AG04449 (cell line): Measurements from ENCODE around the gene SUCLG2.

Experiments
- CTCF ChIA-PET: fragments of 350-600 bp; formaldehyde crosslinking; extraction: SDS; loops from one replicate; lab custom pipeline; 2021; ENCODE audit warnings: antibody characterized with exemption; lab: Yijun Ruan, JAX
- POLR2A ChIA-PET: fragments of 400-600, 350-600 bp; formaldehyde crosslinking; extraction: SDS; loops from one replicate; lab custom pipeline; 2020; ENCODE audit warnings: antibody characterized with exemption, inconsistent platforms; lab: Yijun Ruan, JAX
- DNase-seq: peaks from one replicate; pipeline ENCODE4 v3.0.0-alpha.2; 2010; ENCODE audit warnings: low read depth, low spot score
- H3K4me3 ChIP-seq: 2 replicates; pipeline ENCODE4 v1.5.1; 2011; ENCODE audit warnings: low read depth, mild to moderate bottlenecking, control low read depth, low read length
- TF ChIP-seq, protein P1 (sequence below): IDR thresholded peaks from one replicate; pipeline ENCODE4 v1.5.1; 2011; ENCODE audit warnings: mild to moderate bottlenecking, moderate library complexity, low read length, control low read depth, inconsistent platforms; ENCODE audit not compliant: insufficient read depth; ENCODE audit errors: missing control alignments

Gene SUCLG2

DNA sequence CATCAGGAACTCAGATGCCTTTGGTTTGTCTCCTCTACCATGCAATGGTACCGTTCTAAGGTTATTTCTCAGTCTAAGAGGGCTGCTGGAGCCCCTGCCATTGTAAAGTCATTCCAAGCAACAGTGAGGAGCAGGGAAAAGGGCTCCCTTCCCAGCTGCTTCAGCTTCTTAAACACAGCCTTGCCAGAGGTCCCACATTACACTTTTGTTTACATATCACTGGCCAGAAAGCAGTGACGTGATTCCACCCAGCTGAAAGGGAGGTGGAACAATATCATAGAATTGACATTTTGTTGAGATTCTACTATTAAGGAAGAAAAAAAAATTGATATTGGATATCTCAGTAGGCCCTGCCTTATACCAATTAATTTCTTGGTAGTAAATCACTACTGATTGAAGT is 194.6 kb downstream of the SUCLG2 start:
- CTCF ChIA-PET = interaction anchor here (1.2 kb wide), 1 partner anchor 75 kb away, joined by 3 read pairs; no protein-coding TSS in a partner anchor
- H3K4me3 ChIP-seq = no peak overlapping the region
- no peak for DNase-seq
- TF ChIP-seq, protein P1, sequence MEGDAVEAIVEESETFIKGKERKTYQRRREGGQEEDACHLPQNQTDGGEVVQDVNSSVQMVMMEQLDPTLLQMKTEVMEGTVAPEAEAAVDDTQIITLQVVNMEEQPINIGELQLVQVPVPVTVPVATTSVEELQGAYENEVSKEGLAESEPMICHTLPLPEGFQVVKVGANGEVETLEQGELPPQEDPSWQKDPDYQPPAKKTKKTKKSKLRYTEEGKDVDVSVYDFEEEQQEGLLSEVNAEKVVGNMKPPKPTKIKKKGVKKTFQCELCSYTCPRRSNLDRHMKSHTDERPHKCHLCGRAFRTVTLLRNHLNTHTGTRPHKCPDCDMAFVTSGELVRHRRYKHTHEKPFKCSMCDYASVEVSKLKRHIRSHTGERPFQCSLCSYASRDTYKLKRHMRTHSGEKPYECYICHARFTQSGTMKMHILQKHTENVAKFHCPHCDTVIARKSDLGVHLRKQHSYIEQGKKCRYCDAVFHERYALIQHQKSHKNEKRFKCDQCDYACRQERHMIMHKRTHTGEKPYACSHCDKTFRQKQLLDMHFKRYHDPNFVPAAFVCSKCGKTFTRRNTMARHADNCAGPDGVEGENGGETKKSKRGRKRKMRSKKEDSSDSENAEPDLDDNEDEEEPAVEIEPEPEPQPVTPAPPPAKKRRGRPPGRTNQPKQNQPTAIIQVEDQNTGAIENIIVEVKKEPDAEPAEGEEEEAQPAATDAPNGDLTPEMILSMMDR = no peak
- POLR2A ChIA-PET = no interaction called here

GRCh38 chr3:67458896-67459530 is 195.4 kb downstream of the SUCLG2 start:
- no peak overlapping the region for H3K4me3 ChIP-seq
- DNase-seq = no peak
- ChIA-PET CTCF (no interaction called here), POLR2A (no interaction called here)
- TF ChIP-seq, protein P1 = no peak

GRCh38 chr3:67458408-67458807 is 196.0 kb downstream of the SUCLG2 start:
- DNase-seq = no peak
- no peak overlapping the region for H3K4me3 ChIP-seq
- TF ChIP-seq, protein P1 = no peak
- ChIA-PET CTCF (no interaction called here), POLR2A (no interaction called here)

- TF ChIP-seq, protein P1 = no peak
- CTCF ChIA-PET = no interaction called here
- no peak for DNase-seq
- POLR2A ChIA-PET = no interaction called here
- H3K4me3 ChIP-seq = no peak overlapping the region
Measured at GRCh38 chr3:67453628-67454027, 200.8 kb downstream of the SUCLG2 start.

GRCh38 chr3:67450153-67450552 is 204.3 kb downstream of the SUCLG2 start:
- POLR2A ChIA-PET = no interaction called here
- CTCF ChIA-PET = no interaction called here
- DNase-seq = no peak
- H3K4me3 ChIP-seq = no peak overlapping the region
- TF ChIP-seq, protein P1 = no peak

DNA sequence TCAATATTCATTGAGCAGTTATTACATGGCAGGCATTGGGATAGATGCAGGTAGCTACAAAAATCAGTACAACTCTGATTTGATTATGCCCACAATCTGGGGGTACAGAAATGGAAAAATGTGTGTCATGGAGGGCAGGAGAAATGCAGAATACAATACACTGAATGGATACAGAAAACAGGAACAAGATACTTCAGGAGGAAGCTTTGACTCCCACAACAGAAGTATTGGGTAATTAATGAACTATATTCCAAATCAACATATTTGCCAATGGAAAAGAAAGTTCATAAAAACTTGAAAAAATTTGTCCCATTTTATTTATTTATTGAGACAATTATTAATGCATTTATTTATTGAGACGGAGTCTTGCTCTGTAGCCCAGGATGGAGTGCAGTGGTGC is 207.0 kb downstream of the SUCLG2 start:
- DNase-seq = no peak
- POLR2A ChIA-PET = no interaction called here
- TF ChIP-seq, protein P1 = no peak
- CTCF ChIA-PET = no interaction called here
- H3K4me3 ChIP-seq = no peak overlapping the region
